ENCODE data around the gene NRG3. TPM values are rescaled to one million over a fixed set of nuclear protein-coding genes. Genes with fewer than 3 reads are reported as not detected.

The NRG3 gene
- total RNA-seq, 1 experiment from 2014 or later, result 0.66 TPM

DNA sequence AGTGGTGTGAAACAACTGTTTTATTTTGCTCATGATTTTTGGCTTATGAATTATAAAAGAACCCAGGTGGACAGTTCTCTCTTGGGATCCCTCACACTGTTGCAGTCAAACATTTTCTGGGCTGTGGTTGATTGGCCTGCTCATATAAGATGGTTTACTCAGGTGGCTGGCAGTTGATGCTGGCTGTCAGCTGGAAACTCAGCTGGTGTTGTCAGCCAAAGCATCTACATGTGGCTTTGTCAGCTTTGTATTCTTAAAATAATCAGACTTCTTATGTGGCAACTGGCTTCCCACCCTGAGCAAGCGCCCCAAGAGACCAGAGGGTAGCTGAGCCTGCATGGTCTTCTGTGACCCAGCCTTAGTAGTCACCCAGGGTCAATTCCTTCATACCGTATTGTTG is 534.7 kb downstream of the NRG3 start:
- H3K36me3 Mint-ChIP-seq (ENCODE audit: insufficient read depth, unreplicated experiment), result no peaks in the 10 kb centered on the region
- no peaks in the 10 kb centered on the region for H3K27me3 Mint-ChIP-seq (ENCODE audit: insufficient read depth, unreplicated experiment)
- ChIA-PET POLR2A (no interaction called here), CTCF (no interaction called here)
- peaks cover 13% of the 10 kb centered on the region for H3K4me1 Mint-ChIP-seq (ENCODE audit: low read depth, unreplicated experiment)
- Histone ChIP-seq H3K4me1 (peaks cover 25% of the 10 kb centered on the region), H3K9me3 (peaks cover 4% of the 10 kb centered on the region; the same call in 1 of the 2 replicates), H3K27me3 (replicated peaks; ENCODE audit: control insufficient read depth, insufficient read depth, low read length) (no peaks in the 10 kb centered on the region), H3K36me3 (ENCODE audit: control insufficient read depth, insufficient read depth, low read length) (no peaks in the 10 kb centered on the region), H3K4me3 (ENCODE audit: low read depth, low read length) (no peak overlapping the region)
- TF ChIP-seq, protein P1, sequence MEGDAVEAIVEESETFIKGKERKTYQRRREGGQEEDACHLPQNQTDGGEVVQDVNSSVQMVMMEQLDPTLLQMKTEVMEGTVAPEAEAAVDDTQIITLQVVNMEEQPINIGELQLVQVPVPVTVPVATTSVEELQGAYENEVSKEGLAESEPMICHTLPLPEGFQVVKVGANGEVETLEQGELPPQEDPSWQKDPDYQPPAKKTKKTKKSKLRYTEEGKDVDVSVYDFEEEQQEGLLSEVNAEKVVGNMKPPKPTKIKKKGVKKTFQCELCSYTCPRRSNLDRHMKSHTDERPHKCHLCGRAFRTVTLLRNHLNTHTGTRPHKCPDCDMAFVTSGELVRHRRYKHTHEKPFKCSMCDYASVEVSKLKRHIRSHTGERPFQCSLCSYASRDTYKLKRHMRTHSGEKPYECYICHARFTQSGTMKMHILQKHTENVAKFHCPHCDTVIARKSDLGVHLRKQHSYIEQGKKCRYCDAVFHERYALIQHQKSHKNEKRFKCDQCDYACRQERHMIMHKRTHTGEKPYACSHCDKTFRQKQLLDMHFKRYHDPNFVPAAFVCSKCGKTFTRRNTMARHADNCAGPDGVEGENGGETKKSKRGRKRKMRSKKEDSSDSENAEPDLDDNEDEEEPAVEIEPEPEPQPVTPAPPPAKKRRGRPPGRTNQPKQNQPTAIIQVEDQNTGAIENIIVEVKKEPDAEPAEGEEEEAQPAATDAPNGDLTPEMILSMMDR (IDR thresholded peaks at IDR 0.05; ENCODE audit: insufficient read depth in 1 of 2, low read depth in 1 of 2, low read length in 1 of 2, severe bottlenecking in 1 of 2, unreplicated experiment in 1 of 2), result no peak
- H3K4me3 Mint-ChIP-seq (ENCODE audit: unreplicated experiment), result no peak overlapping the region
- H3K27ac Mint-ChIP-seq (ENCODE audit: unreplicated experiment), result no peak overlapping the region
- peaks cover 9% of the 10 kb centered on the region for H3K9me3 Mint-ChIP-seq (ENCODE audit: unreplicated experiment)
- intact Hi-C loops (cut with micrococcal nuclease; ENCODE audit: unreplicated experiment), result no loop called here
- BruUV-seq (replicated peaks), result no TSS peak
- DNase-seq, result no peak

DNA sequence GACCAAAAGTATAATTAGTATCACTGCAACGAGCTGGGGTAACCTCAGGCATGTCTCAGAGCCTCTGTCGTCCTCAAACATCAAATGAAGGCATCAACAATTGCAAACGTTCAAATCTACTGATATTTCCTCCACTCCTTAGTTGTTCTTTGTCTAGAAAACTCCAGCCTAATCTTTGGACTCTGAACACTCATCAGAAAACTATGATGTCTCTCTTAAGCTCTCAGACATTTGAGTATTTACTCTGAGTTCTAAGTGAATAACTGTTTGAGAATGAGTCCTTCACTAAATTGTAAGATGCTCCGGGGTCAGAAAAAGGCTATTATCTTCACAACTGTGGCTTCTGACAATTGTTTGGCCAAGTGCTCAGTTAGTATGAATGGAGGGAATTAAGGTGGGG is 536.4 kb downstream of the NRG3 start:
- no peaks in the 10 kb centered on the region for H3K27me3 ChIP-seq (replicated peaks; ENCODE audit: control insufficient read depth, insufficient read depth, low read length)
- DNase-seq, result peak in 1 of 2 experiments; percentile 29
- intact Hi-C loops (cut with micrococcal nuclease; ENCODE audit: unreplicated experiment), result loop anchor here (1.0 kb wide), 1 partner anchor 160 kb away; no protein-coding TSS in a partner anchor
- Mint-ChIP-seq H3K27ac (ENCODE audit: unreplicated experiment) (peak overlapping the region; percentile 25), H3K36me3 (ENCODE audit: insufficient read depth, unreplicated experiment) (no peaks in the 10 kb centered on the region), H3K4me3 (ENCODE audit: unreplicated experiment) (peak overlapping the region; percentile 5), H3K4me1 (ENCODE audit: low read depth, unreplicated experiment) (peaks cover 13% of the 10 kb centered on the region), H3K9me3 (ENCODE audit: unreplicated experiment) (peaks cover 9% of the 10 kb centered on the region), H3K27me3 (ENCODE audit: insufficient read depth, unreplicated experiment) (no peaks in the 10 kb centered on the region)
- no peaks in the 10 kb centered on the region for H3K36me3 ChIP-seq (ENCODE audit: control insufficient read depth, insufficient read depth, low read length)
- no peak overlapping the region for H3K4me3 ChIP-seq (ENCODE audit: low read depth, low read length)
- ChIA-PET POLR2A (interaction anchor here (0.5 kb wide), 1 partner anchor 31 kb away, joined by 4 read pairs; no protein-coding TSS in a partner anchor), CTCF (no interaction called here)
- peaks cover 4% of the 10 kb centered on the region; the same call in 1 of the 2 replicates for H3K9me3 ChIP-seq
- TF ChIP-seq, protein P1 (IDR thresholded peaks at IDR 0.05; ENCODE audit: insufficient read depth in 1 of 2, low read depth in 1 of 2, low read length in 1 of 2, severe bottlenecking in 1 of 2, unreplicated experiment in 1 of 2), result no peak
- BruUV-seq (replicated peaks), result no TSS peak
- H3K4me1 ChIP-seq, result peaks cover 30% of the 10 kb centered on the region

DNA sequence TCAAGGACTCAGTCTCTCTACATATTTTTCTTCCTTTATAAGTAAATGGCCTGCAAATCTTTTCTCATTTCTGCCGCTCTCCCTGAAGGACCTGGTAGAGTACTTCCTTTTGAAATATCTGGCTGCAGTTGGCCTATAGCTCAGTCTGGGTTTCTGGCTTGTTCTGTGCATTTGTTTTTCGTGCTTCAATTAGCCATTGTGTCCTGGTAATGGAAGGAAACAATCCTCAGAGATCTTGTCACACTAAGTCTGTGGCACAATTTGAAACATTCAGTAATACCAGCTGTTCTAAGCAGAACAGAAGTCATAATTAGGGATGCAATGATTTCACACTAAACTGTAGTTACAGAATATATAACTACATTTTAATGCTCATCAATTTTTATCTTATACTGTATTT is 545.0 kb downstream of the NRG3 start:
- Mint-ChIP-seq H3K27ac (ENCODE audit: unreplicated experiment) (no peak overlapping the region), H3K9me3 (ENCODE audit: unreplicated experiment) (no peaks in the 10 kb centered on the region), H3K4me1 (ENCODE audit: low read depth, unreplicated experiment) (no peaks in the 10 kb centered on the region), H3K36me3 (ENCODE audit: insufficient read depth, unreplicated experiment) (no peaks in the 10 kb centered on the region), H3K27me3 (ENCODE audit: insufficient read depth, unreplicated experiment) (no peaks in the 10 kb centered on the region), H3K4me3 (ENCODE audit: unreplicated experiment) (no peak overlapping the region)
- TF ChIP-seq, protein P1 (IDR thresholded peaks at IDR 0.05; ENCODE audit: insufficient read depth in 1 of 2, low read depth in 1 of 2, low read length in 1 of 2, severe bottlenecking in 1 of 2, unreplicated experiment in 1 of 2), result no peak
- Histone ChIP-seq H3K4me3 (ENCODE audit: low read depth, low read length) (no peak overlapping the region), H3K9me3 (no peaks in the 10 kb centered on the region), H3K36me3 (ENCODE audit: control insufficient read depth, insufficient read depth, low read length) (no peaks in the 10 kb centered on the region), H3K4me1 (0 out of 2 replicates have a peak, but pooled peaks cover 4% of the 10 kb centered on the region), H3K27me3 (replicated peaks; ENCODE audit: control insufficient read depth, insufficient read depth, low read length) (no peaks in the 10 kb centered on the region)
- intact Hi-C loops (cut with micrococcal nuclease; ENCODE audit: unreplicated experiment), result no loop called here
- BruUV-seq (replicated peaks), result no TSS peak
- DNase-seq, result no peak
- POLR2A ChIA-PET, result no interaction called here
- CTCF ChIA-PET, result no interaction called here

All from Caco-2 (cell line).